ENCODE data around the gene DNAH7.

The DNAH7 gene

GRCh38 chr2:195857132-195857531, 211.5 kb downstream of the DNAH7 start:
- no peak for DNase-seq

- no peak for DNase-seq
Measured at GRCh38 chr2:195850764-195851163, 217.9 kb downstream of the DNAH7 start.

- DNase-seq = no peak
Measured at GRCh38 chr2:195848119-195848899, 220.3 kb downstream of the DNAH7 start.

GRCh38 chr2:195842932-195843331, 225.7 kb downstream of the DNAH7 start:
- DNase-seq = no peak

- no peak for DNase-seq
Measured at GRCh38 chr2:195838002-195838401, 230.6 kb downstream of the DNAH7 start.

GRCh38 chr2:195836002-195836401, 232.6 kb downstream of the DNAH7 start:
- no peak for DNase-seq

- no peak for DNase-seq
Measured at GRCh38 chr2:195834836-195835235, 233.8 kb downstream of the DNAH7 start.

GRCh38 chr2:195830968-195831950, 237.4 kb downstream of the DNAH7 start:
- no peak for DNase-seq

- no peak for DNase-seq
Measured at GRCh38 chr2:195824478-195824877, 244.2 kb downstream of the DNAH7 start.

- no peak for DNase-seq
Measured at GRCh38 chr2:195823206-195823605, 245.4 kb downstream of the DNAH7 start.

GRCh38 chr2:195821566-195821932, 247.1 kb downstream of the DNAH7 start:
- no peak for DNase-seq

GRCh38 chr2:195820867-195821565, 247.6 kb downstream of the DNAH7 start:
- no peak for DNase-seq

GRCh38 chr2:195820373-195820772, 248.3 kb downstream of the DNAH7 start:
- DNase-seq = no peak

GRCh38 chr2:195819276-195819675, 249.4 kb downstream of the DNAH7 start:
- no peak for DNase-seq

- DNase-seq = no peak
Measured at GRCh38 chr2:195818526-195818925, 250.1 kb downstream of the DNAH7 start.

GRCh38 chr2:195818106-195818505, 250.5 kb downstream of the DNAH7 start:
- no peak for DNase-seq

- DNase-seq = no peak
Measured at GRCh38 chr2:195815083-195815482, 253.6 kb downstream of the DNAH7 start.

- no peak for DNase-seq
Measured at GRCh38 chr2:195813421-195813820, 255.2 kb downstream of the DNAH7 start.

- no peak for DNase-seq
Measured at GRCh38 chr2:195810340-195811098, 258.1 kb downstream of the DNAH7 start.

- no peak for DNase-seq
Measured at GRCh38 chr2:195808189-195808588, 260.4 kb downstream of the DNAH7 start.

- no peak for DNase-seq
Measured at GRCh38 chr2:195805283-195805976, 263.2 kb downstream of the DNAH7 start.

GRCh38 chr2:195795879-195796278, 272.8 kb downstream of the DNAH7 start:
- no peak for DNase-seq

All from retina (tissue), 1 donor.